HG02759 (cell line): ENCODE measurements around the gene CCDC12.

Source experiments
- ATAC-seq: cut with Tn5 transposase; IDR thresholded peaks from one replicate; pipeline ENCODE4 v1.9.1; 2021; ENCODE audit warnings: mild to moderate bottlenecking, moderate library complexity; ENCODE audit not compliant: unreplicated experiment

The CCDC12 gene

DNA sequence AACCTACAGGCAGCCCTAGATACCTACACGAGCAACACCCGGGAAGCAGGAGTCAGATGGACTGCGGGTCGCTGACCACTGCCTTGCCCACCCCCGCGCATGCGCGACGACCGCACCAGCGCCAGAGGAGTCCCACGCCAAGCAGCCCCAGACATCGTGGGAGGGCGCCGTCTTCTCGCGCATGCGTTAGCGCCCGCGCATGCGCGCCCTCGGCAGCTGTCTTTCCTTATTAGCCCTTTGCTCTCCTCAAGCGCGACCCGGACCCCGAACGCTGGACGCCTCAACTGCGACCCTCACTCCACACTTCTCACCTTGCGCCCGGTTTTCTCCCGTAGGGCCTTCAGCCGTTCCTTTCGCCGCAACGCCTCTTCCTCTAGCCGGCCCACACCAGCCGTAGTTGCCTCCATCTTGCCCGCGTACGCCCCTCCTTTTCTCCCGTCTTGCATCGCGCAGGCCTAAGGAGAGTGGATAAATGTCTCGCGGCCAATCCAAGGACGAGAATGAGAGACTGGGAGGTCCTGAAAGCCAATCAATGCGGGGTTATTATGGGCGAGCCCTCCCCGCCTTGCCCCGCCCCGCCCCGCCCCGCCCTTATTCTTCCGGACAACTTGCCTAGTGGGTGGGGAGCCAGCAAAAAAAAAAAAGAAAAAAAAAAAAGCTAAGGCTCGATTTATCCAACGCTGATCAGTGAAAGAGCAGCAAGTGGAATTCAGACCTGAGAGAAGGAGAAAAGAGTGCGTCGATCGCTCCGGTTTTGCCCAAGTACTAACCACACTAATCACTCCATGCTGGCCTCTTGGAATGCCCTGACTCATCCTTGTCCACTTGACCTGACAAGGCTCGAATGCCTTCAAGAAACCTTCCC lies at the start of gene CCDC12:
CCDC12 (minus strand) TSS at position 420 of the 865 bp plus-strand sequence; CDS start at position 407, 13 bp downstream.
- ATAC-seq = peak; percentile 63

DNA sequence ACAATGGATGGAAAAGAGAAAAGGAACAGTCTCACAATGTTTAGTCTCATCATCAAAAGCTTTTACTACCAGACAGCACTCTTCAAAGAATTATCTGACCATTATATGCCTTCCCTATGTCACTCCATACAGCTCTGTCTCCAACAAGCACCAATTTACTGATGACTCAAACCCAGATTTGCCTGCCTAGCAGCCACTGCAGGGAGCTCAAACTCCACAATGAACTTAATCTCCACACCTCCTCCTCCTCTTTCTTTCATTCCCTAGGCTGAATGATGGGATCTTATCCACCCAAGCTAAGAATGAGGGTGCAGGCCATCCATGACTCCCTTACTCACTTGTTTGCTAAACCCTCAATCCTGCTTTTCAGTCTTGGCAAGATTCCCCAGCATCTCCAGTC lies 48.4 kb upstream of the CCDC12 start:
- ATAC-seq = no peak

DNA sequence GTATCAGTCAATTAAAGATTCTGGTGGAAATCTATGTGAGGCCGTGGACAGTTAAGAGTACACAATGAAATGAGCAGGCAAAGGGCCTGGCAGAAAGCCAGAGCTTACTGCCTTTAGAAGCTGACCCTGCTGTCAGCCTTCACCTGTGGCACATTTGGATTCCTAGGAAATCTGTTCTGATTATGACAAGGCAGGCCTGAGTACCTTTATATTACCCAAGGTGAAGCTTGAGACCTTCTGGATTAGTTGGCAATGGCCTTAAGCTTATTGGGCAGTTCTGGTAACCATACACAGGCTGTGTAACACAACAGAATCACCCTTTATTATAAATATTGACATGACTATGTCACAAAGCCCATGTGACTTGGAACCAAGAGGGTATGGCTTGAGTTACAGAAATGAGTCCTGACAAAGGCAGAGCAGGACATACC lies 46.1 kb upstream of the CCDC12 start:
- no peak for ATAC-seq

DNA sequence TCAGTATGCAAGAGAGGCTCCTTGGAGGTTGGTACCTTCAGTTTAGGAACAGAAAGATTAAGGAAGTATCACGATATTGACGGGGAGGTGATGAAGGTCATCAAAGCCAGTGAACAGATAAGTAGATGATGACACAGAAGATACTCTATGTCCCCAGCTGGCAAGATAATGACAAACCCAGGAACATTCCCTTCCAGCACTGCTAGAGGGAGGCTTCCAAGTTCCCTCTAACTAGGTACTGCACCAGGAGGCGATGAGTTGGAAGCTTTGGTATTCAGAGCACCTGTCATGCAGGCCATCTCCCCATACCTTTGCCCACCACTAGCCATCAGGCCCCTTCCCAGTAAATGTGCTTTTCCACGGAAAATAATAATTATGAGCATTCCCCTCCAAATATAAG lies 43.8 kb upstream of the CCDC12 start:
- no peak for ATAC-seq

DNA sequence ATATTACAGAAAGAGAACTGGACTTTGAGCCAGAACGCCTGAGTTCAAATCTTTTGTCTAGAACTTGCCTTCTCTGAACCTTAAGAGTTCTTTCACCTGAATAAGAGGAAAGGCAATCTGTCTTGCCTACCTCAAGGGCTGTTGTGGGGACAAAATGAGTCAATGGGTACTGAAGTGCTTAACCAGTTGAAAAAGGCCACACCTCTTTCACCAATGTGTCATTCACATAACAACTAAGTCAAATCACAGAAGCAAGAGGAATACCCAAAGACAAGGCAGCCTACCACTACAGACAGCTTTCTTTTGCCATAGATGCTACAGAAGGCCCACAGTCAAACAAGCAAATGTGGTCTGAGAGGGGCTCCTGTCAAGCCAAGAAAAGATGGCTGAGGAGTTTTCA lies 42.7 kb upstream of the CCDC12 start:
- ATAC-seq = peak; percentile 68

DNA sequence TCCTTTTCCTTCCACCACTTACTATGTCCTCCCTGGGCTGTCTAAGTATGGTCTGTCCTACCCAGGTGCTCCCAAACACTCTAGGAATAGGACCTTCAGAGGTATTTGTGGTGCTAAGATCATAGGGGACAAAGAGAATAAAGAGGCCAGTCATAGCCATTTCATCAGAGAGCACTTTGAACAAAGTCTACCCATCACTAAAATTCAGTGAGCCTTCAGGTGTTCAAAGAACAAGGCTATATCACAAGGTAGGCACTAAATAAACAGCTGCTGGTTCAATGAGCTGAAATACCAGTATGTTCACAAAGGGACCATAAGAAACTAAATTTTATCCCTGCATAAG lies 41.7 kb upstream of the CCDC12 start:
- ATAC-seq = no peak

DNA sequence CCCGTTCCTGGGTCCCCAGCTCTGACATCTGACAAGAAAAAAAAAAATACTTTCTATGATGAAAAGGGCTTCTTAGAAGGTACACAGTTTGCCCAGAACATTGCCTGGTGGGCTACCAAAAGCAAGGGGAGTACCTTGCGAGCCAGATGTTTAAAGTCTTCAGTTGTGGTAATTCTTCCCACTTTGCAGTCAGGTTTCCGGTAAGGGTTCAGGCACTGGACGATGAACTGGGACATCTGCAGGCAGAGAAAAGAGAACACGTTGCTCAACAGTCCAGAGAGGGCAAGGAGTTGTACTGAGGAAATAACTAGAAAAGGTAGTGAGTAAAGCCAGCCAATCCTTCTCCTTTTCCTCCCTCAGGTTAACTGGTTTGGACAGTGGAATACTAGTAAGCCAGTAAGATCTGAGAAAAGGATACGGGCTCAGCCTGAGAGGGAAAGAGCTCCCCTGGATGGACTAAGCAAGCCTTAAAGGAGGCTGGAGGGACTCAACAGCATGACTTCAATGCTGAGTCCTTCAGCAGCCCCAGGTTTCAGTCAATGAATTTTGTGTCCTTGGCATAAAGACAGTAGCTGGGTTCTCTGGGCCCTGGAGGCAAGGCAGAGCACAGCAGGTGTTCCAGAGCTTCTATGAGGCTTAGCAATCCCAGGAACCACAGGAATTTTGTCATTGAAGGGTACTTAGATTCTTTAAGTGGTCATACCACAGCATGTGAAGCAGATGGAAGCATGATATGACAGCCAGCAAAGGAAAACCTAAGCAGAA lies 41.1 kb upstream of the CCDC12 start:
- ATAC-seq = no peak

DNA sequence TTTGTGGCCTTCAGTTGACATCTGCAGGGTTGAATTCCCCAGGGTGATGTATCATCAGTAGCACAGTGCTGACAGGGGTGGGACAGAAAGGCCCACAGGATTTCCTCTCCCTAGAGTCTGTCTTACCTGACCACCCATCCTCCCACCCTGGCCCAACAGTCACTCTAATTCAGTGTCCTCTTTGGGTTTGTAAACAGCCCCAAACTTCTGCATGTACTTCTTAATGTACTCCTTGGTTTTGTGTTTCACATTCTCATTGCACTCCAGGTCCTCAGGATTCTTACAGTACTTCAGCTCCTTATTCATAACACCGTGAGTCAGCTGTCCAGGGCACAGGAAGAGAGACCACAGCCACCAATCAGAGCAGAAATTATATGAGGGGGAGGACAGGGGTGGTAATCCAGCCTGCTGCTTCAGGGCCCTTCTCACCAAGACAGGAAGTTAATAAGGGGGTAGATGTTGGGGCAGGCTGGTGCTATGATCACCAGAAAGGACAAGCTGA lies 40.4 kb upstream of the CCDC12 start:
- peak; percentile 50 for ATAC-seq

DNA sequence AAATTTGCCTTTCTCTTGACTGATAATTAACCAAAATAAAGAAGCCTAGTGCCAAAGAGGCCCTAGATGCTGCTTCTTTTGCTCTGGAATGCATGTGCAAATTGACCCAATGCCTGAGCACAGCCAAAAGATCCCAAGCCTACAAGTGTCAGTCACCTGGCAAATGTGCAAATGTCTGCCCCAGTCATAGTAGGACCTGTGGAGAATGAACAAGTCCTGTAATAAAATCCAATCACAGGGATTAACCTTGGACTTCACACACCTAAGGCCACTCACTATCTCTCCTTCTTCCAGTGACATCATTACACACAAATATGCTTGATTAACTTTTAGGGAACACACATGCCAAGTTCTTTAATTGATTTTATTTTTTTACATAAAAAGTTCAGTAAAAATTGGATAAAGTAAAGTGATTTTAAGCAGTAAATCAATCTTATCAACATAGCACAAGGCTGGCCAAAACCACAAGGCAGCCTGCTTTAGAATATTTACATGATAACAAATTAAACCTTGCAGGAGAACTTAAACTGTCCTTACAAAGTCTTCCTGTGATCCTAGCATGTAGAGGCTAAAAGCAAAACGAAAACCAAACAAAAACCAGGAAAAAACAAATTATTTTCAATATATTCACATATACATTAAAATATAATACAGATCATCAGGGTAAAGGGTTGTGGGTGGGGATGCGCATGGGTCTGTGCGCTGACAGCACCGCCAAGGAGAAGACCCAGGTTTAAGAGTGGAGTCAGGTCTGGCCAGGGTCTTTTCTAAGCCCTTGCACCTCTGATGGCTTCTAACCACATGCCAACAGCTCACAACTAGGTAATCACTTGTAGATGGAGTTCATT lies 39.8 kb upstream of the CCDC12 start:
- no peak for ATAC-seq

DNA sequence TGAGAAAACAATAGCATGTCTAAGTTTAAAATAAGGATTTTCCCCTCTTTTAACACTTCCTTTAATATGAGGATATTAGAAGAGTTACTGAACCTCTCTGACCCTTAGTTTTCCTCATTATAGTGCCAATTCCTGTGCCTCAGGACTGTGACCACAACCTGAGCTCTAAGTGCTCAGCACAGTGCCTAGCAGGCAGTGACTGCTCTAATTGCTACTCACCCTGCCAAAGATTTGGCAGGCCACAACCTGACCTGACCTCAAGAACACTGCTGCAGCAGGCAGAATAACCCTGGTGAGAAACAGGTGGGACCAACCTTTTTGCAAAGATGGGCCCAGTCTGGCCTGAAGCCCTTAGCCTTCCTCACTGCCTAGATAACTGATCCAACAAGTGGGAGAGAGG lies 38.6 kb upstream of the CCDC12 start:
- ATAC-seq = no peak

DNA sequence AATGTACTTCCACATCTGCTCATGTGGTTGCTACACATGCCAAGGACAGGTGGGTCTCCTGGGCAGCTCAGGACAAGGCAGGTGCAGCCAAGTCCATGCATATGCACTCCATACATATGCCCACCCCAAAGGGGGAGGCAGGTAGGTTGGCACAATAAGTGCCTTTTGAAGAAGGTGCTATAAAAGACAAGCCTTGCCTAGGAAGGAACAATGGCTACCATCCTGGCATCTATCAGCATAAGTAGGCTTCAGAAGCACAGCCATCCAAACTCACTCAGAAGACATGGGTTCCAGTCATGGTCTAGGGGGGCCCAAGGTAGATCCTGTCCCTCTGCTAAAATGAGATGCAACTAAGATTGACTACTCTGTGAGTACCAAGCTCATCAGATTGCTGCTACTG lies 37.5 kb upstream of the CCDC12 start:
- no peak for ATAC-seq

DNA sequence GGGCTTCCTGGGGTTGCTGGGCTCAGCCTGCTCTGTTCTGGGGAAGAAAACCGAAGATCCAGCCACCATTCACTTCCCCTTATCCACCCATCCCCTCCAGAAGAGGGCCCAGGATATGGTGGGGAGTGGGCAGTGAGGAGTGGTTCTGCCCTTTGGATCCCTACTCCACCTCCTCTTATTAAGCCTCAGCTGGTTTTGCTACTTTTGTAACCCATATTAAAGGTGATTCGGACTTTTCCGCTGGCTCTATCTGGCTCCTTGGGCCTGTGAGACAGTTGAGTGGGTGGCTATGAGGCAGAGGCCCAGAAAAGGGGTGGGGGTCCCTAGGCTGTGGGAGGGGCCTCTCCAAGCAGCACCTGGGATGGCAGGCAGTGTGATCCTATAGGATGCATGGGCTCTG lies 36.7 kb upstream of the CCDC12 start:
- ATAC-seq = no peak

DNA sequence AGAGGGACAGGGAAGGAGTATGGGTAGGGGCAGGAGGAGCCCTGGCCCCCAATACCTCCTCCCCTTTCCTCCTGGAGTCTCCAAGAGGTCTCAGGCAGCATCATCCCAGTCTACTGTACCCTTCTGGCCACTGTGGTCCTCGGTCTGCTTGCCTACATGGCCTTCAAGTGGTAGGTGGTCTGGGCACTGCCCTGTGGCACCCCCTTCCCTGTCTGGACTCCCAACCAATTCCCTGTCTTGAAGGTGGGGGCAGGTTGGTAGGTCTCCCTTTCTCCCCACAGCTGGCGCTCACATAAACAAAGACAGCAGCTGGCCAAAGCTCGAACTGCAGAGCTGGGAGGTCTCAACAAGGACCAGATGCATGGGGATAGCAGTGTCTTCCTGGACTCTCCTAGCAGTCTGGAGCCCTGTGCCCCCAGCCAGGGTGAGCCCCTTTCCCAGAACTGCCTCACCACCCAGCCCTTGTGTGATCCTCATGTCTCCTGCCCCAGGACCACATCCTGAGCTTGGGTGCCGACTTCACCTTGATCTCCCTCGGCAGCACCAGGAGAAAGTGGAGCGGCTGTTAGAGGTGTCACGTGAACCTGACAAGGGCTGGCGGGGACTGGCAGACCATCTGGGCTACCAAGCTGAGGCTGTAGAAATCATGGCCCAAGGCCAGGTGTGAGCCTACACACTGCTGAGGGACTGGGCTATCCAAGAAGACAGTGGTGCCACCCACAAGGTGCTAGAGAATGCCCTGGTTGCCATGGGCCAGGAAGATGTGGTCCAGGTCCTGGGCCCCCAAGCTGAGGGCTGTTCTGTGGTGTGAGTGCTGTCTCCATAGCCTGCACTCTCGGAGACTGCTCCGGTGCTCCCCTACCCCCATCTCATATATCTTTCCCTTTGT lies 36.0 kb upstream of the CCDC12 start:
- no peak for ATAC-seq

DNA sequence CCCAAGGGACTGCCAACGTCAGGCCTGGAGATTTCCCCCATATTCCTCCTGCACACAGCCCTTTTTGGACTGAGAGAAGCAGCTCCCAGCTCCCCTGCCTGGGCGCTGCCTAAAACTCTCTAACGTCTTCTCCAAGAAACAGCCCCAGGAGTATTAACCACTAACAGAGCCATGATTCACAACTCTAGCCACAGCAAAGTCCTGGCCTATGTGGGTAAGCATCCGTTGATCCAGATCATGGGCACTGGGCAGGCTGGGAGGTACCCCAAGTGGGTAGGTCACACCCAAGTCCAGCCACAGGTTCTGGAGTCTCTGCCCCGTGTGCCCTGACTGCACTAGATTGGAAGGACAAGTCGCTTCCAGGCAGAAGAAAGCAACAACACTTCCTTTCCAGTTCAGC lies 34.8 kb upstream of the CCDC12 start:
- ATAC-seq = no peak

DNA sequence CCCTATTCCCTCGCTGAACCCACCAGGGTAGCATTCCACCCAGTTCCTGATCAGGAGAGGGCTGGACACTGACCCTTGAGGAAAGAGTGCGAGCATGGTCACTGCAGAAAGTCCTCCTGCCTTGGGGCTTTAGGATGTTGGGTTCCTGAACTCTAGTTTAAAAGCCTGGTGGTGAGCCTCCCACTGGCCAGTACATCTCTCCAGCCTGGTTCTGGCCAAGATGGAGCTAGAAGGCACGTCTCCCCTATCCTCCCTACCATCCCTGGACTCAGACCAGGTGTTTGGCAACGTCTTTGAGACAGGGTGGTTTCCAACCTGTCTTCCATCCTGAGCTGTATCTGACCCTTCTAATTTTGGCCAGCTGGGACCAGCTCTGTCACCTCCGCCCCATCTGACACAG lies 34.4 kb upstream of the CCDC12 start:
- no peak for ATAC-seq

DNA sequence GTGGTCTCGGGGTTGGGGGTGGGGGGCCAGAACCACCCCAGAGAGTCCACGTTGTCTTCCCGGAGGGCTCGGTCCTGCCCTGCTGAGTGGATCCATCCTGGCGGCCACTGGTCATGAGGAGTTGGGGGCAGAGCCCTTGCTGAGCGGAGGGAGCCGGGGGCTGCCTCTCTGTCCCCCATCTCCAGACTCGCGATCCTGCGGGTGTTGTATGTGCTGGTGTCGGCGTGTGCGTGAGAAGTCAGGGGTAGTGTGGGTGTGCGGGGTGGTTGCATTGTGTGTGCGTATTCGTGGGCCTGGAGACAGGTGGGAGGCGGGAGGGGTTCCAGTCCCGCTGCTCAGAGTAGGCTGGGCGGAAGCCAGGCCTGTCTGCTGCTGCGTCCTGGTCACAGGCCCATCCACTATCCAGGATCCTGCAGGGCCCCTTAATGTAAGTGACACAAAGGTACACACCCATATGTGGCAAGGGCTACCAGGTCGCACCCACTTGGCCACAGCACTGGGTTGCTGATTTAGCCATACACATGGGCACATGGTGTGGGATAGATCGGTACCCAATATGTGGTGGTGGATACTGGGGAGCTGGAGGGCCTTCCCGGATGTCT lies 33.7 kb upstream of the CCDC12 start:
- no peak for ATAC-seq

DNA sequence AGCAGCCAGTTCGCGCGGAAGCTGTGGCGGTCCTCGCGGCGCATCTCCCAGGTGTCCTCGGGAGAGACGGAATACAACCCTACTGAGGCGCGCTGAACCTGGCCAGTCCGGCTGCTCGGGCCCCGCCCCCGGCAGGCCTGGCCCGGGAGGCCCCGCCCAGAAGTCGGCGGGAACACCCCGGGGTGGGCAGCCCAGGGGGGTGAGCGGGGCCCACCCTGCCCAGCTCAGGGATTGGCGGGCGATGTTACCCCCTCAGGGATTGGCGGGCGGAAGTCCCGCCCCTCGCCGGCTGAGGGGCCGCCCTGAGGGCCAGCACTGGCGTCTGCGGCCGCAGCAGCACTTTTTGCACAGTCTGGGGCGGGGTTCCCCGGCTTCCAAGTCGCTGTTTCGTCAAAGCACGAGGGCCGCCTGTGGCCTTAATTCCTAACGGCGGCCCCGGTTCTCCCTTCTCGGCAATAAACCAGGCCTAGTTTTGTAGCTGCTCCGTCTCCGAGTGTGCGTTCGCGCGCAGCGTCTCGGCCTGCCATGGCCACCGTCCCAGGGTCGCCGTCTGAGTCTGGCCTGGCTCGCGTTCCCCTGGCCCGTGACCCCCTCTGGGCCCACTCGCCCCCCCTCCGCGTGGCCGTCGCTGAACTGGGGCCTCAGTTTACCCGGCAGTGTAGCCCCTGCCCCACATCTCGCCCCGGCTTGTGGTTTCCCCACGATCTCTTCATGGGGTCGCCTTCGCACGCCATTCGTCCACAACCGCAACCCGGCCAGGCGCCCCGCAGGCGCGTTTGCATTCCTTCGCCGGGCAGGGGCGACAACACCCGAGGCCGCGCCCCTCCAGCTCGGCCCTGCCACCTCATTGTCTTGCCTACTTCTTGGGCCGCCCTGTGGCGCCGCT lies 32.9 kb upstream of the CCDC12 start:
- ATAC-seq = peak; percentile 90

DNA sequence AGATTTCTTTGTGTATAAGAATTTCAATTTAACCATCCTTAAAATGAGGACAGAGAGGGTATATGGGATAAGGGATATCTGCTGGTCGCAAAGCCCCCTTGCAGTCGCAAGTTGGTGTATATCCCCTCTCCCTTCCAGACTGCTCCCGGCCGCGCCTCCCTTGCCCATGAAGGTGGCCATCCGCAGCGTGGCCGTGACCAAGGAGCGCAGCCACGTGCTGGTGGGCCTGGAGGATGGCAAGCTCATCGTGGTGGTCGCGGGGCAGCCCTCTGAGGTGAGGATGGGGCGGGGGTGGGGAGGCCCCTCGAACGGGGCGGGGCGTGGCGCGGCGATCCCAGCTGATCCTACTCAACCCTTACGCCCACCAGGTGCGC lies 32.3 kb upstream of the CCDC12 start:
- no peak for ATAC-seq
